Activated T-helper 2 cell treated with anti-CD3 and anti-CD28 coated beads, Interferon-gamma antibody, Interleukin-2, Interleukin-4, amounts not matched to agents 10 μg/mL and 5 μg/mL and 100 μg/mL, durations not matched to agents 14 hours and 24 hours and 36 hours (primary cell): ENCODE measurements around the gene SPAG16. TPM values are rescaled to one million over a fixed set of nuclear protein-coding genes. Genes with fewer than 3 reads are reported as not detected.

Source experiments
- DNase-seq: peaks from one replicate; pipeline ENCODE4 v3.0.0; 2021; ENCODE audit warnings: low spot score
- H3K27ac Mint-ChIP-seq: one replicate; pipeline ENCODE4 v1.8.0; 2021; ENCODE audit warnings: mixed read lengths
- H3K27me3 Mint-ChIP-seq: one replicate; pipeline ENCODE4 v1.8.0; 2021; ENCODE audit warnings: low read depth, mixed read lengths
- H3K36me3 Mint-ChIP-seq: one replicate; pipeline ENCODE4 v1.8.0; 2021; ENCODE audit warnings: low read depth, mixed read lengths
- H3K4me1 Mint-ChIP-seq: one replicate; pipeline ENCODE4 v1.8.0; 2021; ENCODE audit warnings: low read depth, mixed read lengths
- H3K4me3 Mint-ChIP-seq: one replicate; pipeline ENCODE4 v1.8.0; 2021; ENCODE audit warnings: low read depth, mild to moderate bottlenecking, moderate library complexity, mixed read lengths
- H3K9me3 Mint-ChIP-seq: one replicate; pipeline ENCODE4 v1.8.0; 2021; ENCODE audit warnings: mixed read lengths
- intact Hi-C: fragments of 100-400 bp; cut with micrococcal nuclease; formaldehyde crosslinking; loops from one replicate; pipeline ENCODE4 v1.15.1; 2023
- total RNA-seq: library from RNA; stranded (reverse); gene quantifications from 2 replicates; pipeline ENCODE4 v1.2.3, GENCODE V29; 2022

SPAG16 gene
- total RNA-seq, 1 donor from 2014 or later, result 7.5 TPM

DNA sequence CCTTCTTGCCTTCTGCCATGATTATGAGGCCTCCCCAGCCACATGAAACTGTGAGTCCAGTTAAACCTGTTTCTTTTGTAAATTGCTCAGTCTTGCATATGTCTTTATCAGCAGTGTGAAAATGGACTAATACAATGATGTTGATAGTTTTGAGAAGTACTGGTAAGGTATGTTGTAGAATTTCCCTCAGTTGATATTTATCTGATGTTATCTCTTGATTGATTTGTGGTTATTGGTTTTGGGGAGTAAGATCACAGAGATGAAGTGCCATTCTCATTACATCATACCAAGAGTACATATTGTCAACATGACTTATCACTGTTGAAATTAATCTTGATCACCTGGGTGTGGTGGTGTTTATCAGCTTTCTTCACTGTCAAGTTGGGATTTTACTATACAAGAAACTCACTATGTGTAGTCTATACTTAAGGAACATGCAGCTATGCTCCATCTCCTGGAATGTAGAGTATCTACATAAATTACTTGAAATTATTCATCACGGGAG lies 5.1 kb upstream of the SPAG16 start:
- H3K27ac Mint-ChIP-seq, result no peak overlapping the region
- H3K4me3 Mint-ChIP-seq, result no peak overlapping the region
- H3K36me3 Mint-ChIP-seq, result no peaks in the 10 kb centered on the region
- DNase-seq, result no peak
- intact Hi-C loops, result no loop called here
- no peaks in the 10 kb centered on the region for H3K9me3 Mint-ChIP-seq
- H3K4me1 Mint-ChIP-seq, result peaks cover 17% of the 10 kb centered on the region
- peaks cover 13% of the 10 kb centered on the region for H3K27me3 Mint-ChIP-seq

DNA sequence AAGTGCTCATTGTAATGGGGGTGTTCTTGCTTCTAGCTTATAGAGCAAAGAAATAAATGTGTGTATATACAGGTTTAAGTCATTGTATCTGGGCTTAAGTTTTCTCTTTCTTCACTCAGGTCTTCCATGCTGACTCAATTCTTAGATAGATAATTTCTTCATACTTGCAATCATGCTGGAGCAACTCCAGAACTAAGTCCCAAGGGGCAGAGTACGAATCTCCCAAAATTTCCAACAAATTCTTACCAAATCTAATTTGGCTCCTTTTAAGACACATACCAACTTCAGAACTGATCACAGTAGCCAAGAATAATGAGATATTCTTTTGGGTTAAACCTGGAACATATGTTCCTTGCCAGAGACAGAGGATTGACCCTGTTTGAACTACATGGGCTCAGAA lies 4.3 kb upstream of the SPAG16 start:
- peaks cover 13% of the 10 kb centered on the region for H3K27me3 Mint-ChIP-seq
- no peak for DNase-seq
- no peak overlapping the region for H3K4me3 Mint-ChIP-seq
- intact Hi-C loops, result loop anchor here (10.0 kb wide), 1 partner anchor 1525 kb away; the partner anchor contains the start of gene BARD1
- H3K36me3 Mint-ChIP-seq, result no peaks in the 10 kb centered on the region
- peaks cover 17% of the 10 kb centered on the region for H3K4me1 Mint-ChIP-seq
- no peaks in the 10 kb centered on the region for H3K9me3 Mint-ChIP-seq
- H3K27ac Mint-ChIP-seq, result no peak overlapping the region

DNA sequence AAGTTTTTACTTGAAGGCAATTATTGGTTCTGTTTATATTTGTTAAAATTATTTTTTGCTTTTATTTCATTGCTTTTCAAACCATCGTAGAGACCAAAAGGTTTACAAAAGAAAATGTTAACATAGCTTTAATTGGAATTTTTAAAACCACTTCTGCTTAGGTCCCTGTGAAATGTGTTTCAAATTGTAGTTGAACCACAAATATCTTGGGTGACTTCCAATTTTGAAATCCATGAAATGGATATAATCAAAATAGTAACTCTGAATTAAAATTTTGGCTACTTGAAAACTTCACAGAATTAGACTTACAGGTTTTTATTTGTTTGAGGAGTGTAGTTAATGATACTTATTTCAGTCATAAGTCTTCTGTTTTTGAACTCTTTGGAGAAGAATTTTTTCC lies 3.1 kb upstream of the SPAG16 start:
- Mint-ChIP-seq H3K27ac (no peak overlapping the region), H3K9me3 (no peaks in the 10 kb centered on the region), H3K4me1 (peaks cover 29% of the 10 kb centered on the region), H3K27me3 (peaks cover 8% of the 10 kb centered on the region), H3K4me3 (no peak overlapping the region), H3K36me3 (no peaks in the 10 kb centered on the region)
- intact Hi-C loops, result loop anchor here (10.0 kb wide), 1 partner anchor 1524 kb away; the partner anchor contains the start of gene BARD1
- DNase-seq, result no peak

DNA sequence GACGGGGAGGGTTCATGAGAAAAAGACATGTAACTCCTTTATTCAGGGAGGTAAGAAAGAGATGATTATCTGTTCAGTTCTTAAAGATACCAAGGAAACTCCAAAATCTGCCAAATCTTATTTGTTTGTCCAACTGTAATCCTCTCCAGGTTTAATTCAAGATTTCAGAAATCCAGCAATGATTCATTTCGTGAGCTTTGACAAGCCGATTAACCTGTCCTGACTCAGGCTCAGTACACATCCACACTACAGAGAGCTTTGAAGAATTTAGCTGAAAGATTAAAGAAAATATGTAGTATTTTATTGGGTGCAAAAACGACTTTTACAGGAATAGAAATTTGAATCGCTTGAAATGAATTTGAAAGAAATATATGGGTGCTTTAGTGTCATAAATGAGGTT lies 1.1 kb downstream of the SPAG16 start:
- no peak for DNase-seq
- intact Hi-C loops, result loop anchor here (10.0 kb wide), 1 partner anchor 1519 kb away; the partner anchor contains the start of gene BARD1
- Mint-ChIP-seq H3K27me3 (no peaks in the 10 kb centered on the region), H3K4me3 (peak overlapping the region; percentile 51), H3K4me1 (peaks cover 24% of the 10 kb centered on the region), H3K36me3 (no peaks in the 10 kb centered on the region), H3K9me3 (no peaks in the 10 kb centered on the region), H3K27ac (no peak overlapping the region)

DNA sequence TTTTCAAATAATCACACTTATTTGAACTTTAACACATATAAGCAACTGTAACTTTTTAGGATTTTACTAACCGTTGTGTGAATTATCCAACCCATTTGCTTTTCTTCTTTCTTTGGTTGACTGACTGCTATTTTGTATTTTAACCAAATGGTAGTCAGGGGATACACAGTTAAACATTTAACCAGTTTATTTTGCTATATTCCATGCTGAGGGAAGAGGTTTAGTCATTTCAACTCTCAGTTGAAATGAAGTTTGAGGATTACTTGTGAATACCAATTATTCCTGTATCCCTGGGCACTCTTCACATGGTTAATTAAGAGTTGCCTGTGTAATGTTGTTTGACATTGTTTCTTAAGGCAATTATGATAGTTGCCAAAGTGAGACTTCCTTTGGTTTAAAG lies 1.9 kb downstream of the SPAG16 start:
- Mint-ChIP-seq H3K4me1 (peaks cover 24% of the 10 kb centered on the region), H3K27ac (no peak overlapping the region), H3K4me3 (no peak overlapping the region), H3K27me3 (no peaks in the 10 kb centered on the region), H3K9me3 (no peaks in the 10 kb centered on the region), H3K36me3 (no peaks in the 10 kb centered on the region)
- DNase-seq, result no peak
- intact Hi-C loops, result loop anchor here (10.0 kb wide), 1 partner anchor 1519 kb away; the partner anchor contains the start of gene BARD1

DNA sequence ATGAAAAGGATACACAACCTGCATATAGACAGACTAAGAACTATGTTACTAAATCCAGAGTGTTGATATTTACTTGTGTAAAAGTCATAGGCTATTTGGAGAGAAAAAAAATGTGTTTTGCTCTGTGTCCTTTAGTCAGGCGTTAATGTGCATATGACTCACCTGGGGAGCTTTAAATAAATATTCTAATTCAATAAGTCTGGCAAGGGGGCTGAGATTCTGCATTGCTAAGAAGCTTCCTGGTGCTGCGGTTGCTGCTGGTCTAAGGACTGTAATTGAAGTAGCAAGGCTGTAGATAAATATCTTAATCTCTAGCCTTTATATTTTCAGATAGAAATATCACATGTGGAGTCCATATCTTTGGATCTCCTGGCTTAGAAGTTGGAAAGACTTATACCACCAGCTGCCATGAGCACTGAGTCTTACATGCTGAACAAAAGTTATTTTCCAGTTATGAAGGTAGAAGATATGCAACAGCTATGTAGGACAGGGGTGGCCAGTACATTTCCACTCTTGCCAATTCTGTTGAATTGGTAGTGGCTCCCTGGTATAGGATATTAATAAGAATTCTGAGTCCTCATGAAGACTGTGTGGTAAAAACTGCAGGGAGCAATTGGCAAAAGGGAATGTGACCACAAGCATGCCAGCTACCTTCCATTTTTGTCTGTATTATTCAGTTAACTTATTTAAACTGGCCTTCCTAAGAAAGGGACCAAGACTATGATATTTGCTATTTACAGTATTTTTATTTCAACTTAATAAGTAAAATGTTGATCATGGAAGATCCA lies 4.8 kb downstream of the SPAG16 start:
- no peak for DNase-seq

DNA sequence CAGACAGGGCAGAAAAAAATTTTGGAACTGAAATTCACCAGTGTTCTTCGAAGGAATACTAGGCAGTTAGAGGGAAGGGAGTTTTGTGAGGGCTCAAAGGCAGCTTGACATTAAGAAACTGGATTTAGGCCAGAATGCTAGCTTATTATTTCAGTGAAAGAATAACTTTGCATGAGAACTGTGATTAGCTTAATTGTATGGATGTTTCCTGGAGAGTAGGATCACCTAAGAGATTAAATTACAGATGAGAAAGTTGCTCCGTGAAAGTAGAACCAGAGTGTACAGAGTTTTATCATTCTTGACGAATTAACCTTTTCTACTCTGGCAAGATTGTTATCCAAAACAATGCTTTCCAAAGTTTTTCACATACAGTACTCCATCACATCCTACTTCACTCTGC lies 6.2 kb downstream of the SPAG16 start:
- Mint-ChIP-seq H3K27ac (no peak overlapping the region), H3K4me1 (peaks cover 9% of the 10 kb centered on the region), H3K36me3 (no peaks in the 10 kb centered on the region), H3K9me3 (no peaks in the 10 kb centered on the region), H3K4me3 (no peak overlapping the region), H3K27me3 (no peaks in the 10 kb centered on the region)
- intact Hi-C loops, result no loop called here
- no peak for DNase-seq

More for the DNA sequence above, 4.8 kb downstream of the SPAG16 start:
- Mint-ChIP-seq H3K27me3 (no peaks in the 10 kb centered on the region), H3K27ac (no peak overlapping the region), H3K36me3 (no peaks in the 10 kb centered on the region), H3K4me1 (peaks cover 14% of the 10 kb centered on the region), H3K4me3 (no peak overlapping the region), H3K9me3 (no peaks in the 10 kb centered on the region)
- intact Hi-C loops, result loop anchor here (10.0 kb wide), 1 partner anchor 1516 kb away; the partner anchor contains the start of gene BARD1

DNA sequence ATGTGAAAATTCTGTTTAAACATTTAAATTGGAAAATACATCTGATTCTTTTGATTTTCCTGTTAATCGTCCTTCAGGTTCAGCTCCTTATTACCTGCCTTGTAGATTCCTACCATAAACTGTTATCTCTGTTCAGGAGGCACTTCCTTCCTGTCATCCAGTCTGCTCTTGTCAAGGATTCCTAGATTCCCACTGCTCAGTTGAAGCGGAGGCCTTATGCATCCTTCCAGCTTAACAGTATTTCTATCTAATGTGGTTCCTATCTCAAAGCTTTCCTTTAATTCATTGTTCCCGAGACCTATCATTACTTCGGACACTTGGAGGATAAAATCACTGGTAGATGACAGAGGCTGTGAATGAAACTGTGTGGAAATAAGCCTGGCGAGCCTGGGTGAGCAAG lies 12.0 kb downstream of the SPAG16 start:
- Mint-ChIP-seq H3K4me3 (no peak overlapping the region), H3K27me3 (no peaks in the 10 kb centered on the region), H3K9me3 (no peaks in the 10 kb centered on the region), H3K36me3 (peaks cover 17% of the 10 kb centered on the region), H3K27ac (no peak overlapping the region), H3K4me1 (no peaks in the 10 kb centered on the region)
- DNase-seq, result no peak
- intact Hi-C loops, result no loop called here

DNA sequence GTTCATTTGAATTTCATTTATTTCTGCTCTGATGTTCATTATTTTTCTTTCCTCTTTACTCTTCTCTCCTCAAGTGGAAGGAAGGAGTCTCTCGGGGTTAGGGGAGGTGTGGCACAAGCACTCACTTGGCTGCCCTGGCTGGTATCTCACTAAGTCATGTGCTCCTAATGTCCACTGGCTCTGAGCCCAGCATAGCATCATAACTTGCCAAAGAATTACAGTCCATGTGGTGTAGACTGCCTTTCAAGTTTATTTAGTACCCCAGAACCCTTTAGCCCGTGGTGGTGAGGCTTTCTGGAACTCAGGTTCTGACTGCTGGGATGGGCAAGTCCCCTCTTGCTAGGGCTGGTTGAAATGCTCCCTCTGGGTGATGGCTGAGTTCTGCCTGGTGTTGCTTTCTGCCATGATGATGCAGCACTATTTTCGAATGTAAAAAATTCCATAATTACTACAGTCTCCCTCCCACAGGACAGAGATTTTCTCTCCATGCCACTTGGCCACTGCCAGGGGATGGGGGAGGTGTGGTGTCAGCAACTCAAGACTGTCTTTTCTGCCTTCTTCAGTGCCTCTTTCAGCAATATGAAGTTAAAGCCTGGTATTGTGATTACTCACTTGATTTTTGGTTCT lies 22.2 kb downstream of the SPAG16 start:
- Mint-ChIP-seq H3K27me3 (no peaks in the 10 kb centered on the region), H3K4me1 (no peaks in the 10 kb centered on the region), H3K36me3 (peaks cover 35% of the 10 kb centered on the region), H3K27ac (no peak overlapping the region), H3K9me3 (peaks cover 25% of the 10 kb centered on the region), H3K4me3 (no peak overlapping the region)
- no peak for DNase-seq
- intact Hi-C loops, result no loop called here

DNA sequence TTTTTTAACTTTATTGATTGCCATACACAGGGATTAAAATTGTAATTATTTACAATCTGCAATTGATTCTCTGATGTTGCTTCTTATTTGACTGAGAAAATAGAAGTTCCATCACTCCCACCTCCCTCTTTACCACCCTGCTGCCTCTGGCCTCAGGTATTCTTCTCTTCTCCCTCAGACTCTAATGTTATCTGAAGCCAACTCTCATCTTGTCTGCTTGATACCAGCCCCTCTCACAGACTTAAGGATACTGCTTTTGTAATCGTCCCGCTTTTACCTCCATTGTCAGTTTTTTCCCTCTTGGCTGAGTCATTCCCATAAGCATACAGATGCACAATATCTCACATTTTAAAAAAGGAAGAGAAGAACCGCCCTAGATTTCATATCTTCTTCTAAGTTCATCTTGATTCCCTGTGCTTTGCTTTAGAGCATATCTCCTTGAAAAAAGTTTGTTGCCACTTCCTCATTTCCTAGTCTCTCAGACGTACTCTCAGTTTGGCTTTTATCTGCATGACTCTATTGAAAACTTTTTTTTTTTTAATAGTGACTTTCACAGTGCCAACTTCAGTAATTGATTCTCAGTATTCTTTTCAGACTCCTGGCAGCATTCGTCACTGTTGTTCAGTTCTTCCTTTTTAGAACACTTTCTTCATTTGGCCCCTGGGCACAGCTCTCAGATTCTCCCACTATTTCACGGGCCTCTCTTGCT lies 31.1 kb downstream of the SPAG16 start:
- H3K36me3 Mint-ChIP-seq, result peaks cover 9% of the 10 kb centered on the region
- H3K4me1 Mint-ChIP-seq, result no peaks in the 10 kb centered on the region
- intact Hi-C loops, result no loop called here
- DNase-seq, result no peak
- H3K27me3 Mint-ChIP-seq, result no peaks in the 10 kb centered on the region
- no peaks in the 10 kb centered on the region for H3K9me3 Mint-ChIP-seq
- H3K27ac Mint-ChIP-seq, result no peak overlapping the region
- H3K4me3 Mint-ChIP-seq, result no peak overlapping the region

DNA sequence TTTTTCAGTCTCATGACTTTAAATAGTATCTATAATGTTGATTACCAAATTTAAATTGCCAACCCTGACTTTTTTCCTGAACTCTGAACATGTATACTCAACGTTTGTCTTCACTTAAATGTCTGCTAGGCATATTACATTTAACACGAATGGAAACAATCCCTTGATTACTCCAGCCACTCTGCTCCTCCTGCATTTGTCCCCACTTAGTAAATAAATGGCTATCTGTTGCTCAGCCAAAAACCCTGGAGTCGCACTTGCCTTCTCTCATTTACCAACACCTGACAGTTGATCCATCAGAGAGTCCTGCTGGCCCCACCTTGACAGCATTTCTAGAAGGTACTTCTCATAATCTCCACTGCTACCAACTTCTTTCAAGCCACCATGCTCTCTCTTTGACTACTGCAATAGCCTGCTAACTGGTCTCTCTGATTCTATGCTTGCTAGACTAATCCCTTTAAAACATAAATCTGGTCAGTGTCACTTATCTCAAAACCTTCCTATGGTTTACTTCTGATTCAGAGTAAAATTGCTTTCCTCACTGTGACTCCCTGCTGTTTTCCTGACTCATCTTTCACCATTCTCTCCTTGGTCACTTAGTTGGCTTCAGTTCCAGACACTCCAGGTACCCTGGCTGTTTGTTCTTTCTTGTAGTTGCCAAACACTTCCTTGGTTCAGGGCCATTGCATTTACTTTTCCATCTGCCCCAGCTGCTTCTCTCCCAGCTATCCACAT lies 31.9 kb downstream of the SPAG16 start:
- no peak for DNase-seq
- Mint-ChIP-seq H3K4me3 (no peak overlapping the region), H3K4me1 (no peaks in the 10 kb centered on the region), H3K27me3 (no peaks in the 10 kb centered on the region), H3K36me3 (peaks cover 9% of the 10 kb centered on the region), H3K9me3 (no peaks in the 10 kb centered on the region), H3K27ac (no peak overlapping the region)
- intact Hi-C loops, result no loop called here

DNA sequence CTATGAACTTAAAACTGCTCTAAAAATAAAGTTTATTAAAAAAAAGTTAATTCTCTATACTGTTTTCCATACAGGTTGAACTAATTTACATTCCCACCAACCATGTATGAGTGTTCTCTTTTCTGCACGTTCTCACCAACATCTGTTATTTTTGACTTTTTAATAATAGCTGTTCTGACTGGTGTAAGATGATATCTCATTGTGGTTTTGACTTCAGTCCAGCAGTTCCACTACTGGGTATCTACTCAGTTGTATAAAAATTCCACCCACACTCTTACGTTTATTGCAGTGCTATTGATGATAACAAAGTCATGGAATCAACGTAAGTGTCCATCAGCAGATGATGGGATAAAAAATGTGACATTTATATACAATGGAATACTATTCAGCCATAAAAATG lies 33.7 kb downstream of the SPAG16 start:
- Mint-ChIP-seq H3K4me1 (no peaks in the 10 kb centered on the region), H3K9me3 (no peaks in the 10 kb centered on the region), H3K27ac (no peak overlapping the region), H3K4me3 (no peak overlapping the region), H3K27me3 (no peaks in the 10 kb centered on the region), H3K36me3 (peaks cover 9% of the 10 kb centered on the region)
- DNase-seq, result no peak
- intact Hi-C loops, result no loop called here
